DOHH2 (cell line): Measurements from ENCODE around the gene LHX3.

ENCODE experiments used
- CTCF ChIP-seq: fragments of 200-600 bp; sonication (generic); IDR thresholded peaks from one replicate; pipeline ENCODE4 v1.5.1; 2014; ENCODE audit warnings: antibody characterized with exemption, mild to moderate bottlenecking, low read depth, low read length; ENCODE audit not compliant: poor library complexity, severe bottlenecking
- EZH2phosphoT487 ChIP-seq: fragments of 200-600 bp; sonication (generic); IDR thresholded peaks from 2 replicates; pipeline ENCODE4 v1.6.1; 2017; ENCODE audit warnings: borderline replicate concordance, mild to moderate bottlenecking, antibody characterized with exemption, low read length, moderate library complexity, mixed read lengths

- TF ChIP-seq CTCF (no peak), EZH2phosphoT487 (no peak)
Measured at GRCh38 chr9:136191099-136191959, 13.6 kb downstream of the LHX3 start.
